Osteoblast (primary cell): ENCODE data around the gene SLC30A2. TPM values are rescaled to one million over a fixed set of nuclear protein-coding genes. Genes with fewer than 3 reads are reported as not detected.

ENCODE experiments used
- DNase-seq: peaks from one replicate; pipeline ENCODE4 v3.0.0; 2011; ENCODE audit warnings: low spot score, mixed read lengths; ENCODE audit not compliant: insufficient read length; ENCODE audit errors: missing footprints
- H2AFZ ChIP-seq: 2 replicates; pipeline ENCODE4 v1.6.0; 2011; ENCODE audit warnings: mild to moderate bottlenecking, low read length
- H3K27ac ChIP-seq: 2 replicates; pipeline ENCODE4 v1.5.1; 2011; ENCODE audit warnings: mild to moderate bottlenecking, low read depth, low read length, moderate library complexity
- H3K27me3 ChIP-seq: 2 replicates; pipeline ENCODE4 v1.6.0; 2012; ENCODE audit warnings: mild to moderate bottlenecking, control low read depth, inconsistent platforms, low read length, moderate library complexity; ENCODE audit not compliant: insufficient read depth
- H3K36me3 ChIP-seq: 2 replicates; pipeline ENCODE4 v1.5.1; 2011; ENCODE audit warnings: mild to moderate bottlenecking, low read length, control low read depth, moderate library complexity; ENCODE audit not compliant: insufficient read depth
- H3K4me1 ChIP-seq: 2 replicates; pipeline ENCODE4 v1.5.1; 2011; ENCODE audit warnings: mild to moderate bottlenecking, low read length, control low read depth, moderate library complexity; ENCODE audit not compliant: insufficient read depth
- H3K4me2 ChIP-seq: 2 replicates; pipeline ENCODE4 v1.6.0; 2011; ENCODE audit warnings: mild to moderate bottlenecking, low read length; ENCODE audit not compliant: insufficient read depth
- H3K4me3 ChIP-seq: fragments of 200-600 bp; sonication (generic); 3 replicates; pipeline ENCODE4 v1.5.1; 2012; ENCODE audit warnings: mild to moderate bottlenecking, low read length, inconsistent platforms; ENCODE audit not compliant: insufficient read depth
- H3K79me2 ChIP-seq: 2 replicates; pipeline ENCODE4 v1.6.0; 2012; ENCODE audit warnings: mild to moderate bottlenecking, low read length, control low read depth, inconsistent platforms; ENCODE audit not compliant: insufficient read depth
- H3K9me3 ChIP-seq: 2 replicates; pipeline ENCODE4 v1.5.1; 2011; ENCODE audit warnings: low read depth, low read length, control low read depth
- H4K20me1 ChIP-seq: 2 replicates; pipeline ENCODE4 v1.6.0; 2012; ENCODE audit warnings: mild to moderate bottlenecking, low read length, control low read depth; ENCODE audit not compliant: insufficient read depth
- CTCF ChIP-seq: IDR thresholded peaks from 2 replicates; pipeline ENCODE4 v1.5.1; 2011; ENCODE audit warnings: mild to moderate bottlenecking, low read depth, low read length, moderate library complexity; ENCODE audit errors: extremely low read depth
- total RNA-seq: library from RNA; depleted of rRNA; stranded (reverse); fragments of >200 nt; gene quantifications from 2 replicates; pipeline ENCODE4 v1.2.3, GENCODE V29; 2012

The SLC30A2 gene
- total RNA-seq, 1 donor = not detected

DNA sequence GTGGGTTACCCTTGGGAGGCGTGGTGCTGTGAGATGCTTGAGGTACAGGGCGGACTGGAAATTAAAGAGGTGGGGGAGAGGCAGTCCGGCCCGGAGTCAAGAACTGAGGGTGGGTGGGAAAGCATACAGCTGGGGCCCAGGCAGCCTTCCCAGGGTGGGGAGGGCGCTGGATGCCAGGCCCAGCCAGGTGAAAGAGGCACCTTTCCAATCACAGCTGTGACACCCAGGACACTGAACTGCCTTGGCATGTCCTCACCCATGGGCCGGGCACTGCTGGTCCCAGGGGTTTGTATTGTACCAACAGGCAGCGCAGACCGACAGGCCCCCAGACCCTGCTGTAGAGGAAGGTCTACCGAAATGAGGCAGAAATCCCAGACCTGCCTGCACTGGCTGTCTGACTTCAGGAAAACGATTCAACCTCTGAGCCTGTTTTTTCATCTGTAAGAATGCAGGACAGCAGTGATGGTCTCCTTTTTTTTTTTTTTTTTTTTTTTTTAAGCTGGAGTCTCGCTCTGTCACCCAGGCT is 9.1 kb downstream of the SLC30A2 start:
- Histone ChIP-seq H3K4me1 (peaks cover 23% of the 10 kb centered on the region), H3K9me3 (no peaks in the 10 kb centered on the region), H3K79me2 (no peaks in the 10 kb centered on the region), H3K27me3 (peaks cover 8% of the 10 kb centered on the region), H3K4me3 (no peak overlapping the region), H4K20me1 (no peaks in the 10 kb centered on the region), H2AFZ (no peak overlapping the region), H3K4me2 (peak overlapping the region; percentile 98), H3K27ac (no peak overlapping the region), H3K36me3 (no peaks in the 10 kb centered on the region)
- TF ChIP-seq CTCF = no peak
- peak; percentile 55 for DNase-seq

DNA sequence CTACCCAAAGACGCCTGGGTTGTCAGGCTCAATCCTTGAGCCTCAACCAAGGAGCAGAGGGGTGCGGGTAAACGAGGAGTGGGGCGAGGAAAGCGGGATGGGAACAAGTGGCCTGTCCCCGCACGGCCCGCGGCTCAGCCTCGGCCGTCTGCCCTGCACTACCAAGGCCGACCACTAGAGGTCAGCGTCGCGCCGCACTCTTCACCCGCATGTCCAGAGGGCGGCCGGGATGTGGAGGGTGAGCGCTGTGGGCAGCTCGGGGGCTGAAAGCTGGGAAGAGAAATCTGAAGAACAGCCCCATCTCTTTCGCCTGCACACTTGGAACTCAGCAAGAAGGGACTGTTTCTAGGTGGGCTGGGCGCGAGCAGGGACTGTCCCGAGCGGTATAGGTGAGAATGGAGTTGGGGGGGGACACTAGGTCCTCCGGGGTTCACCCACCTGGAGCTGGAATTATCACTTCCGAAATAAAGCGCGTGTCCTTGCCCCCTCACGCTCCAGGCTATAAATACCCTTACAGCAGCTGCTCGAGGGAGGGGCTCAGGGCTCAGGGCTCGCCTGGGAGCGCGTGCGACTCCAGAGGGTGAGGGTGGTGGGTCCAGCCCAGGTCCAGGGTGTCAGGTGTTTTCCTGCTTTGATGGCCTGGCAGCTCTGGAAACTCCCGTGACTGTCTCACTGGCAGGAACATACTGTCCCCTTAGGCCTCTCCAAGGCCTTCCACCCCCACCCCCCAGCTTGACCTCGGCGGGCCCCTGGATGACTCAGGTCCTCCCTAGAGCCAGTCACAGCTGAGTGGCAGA is 9.8 kb downstream of the SLC30A2 start:
- H3K27me3 ChIP-seq = peaks cover 2% of the 10 kb centered on the region
- peak overlapping the region; percentile 95 for H2AFZ ChIP-seq
- peak overlapping the region; percentile 89 for H3K4me3 ChIP-seq
- H3K27ac ChIP-seq = peak overlapping the region; percentile 70
- peak overlapping the region; percentile 98 for H3K4me2 ChIP-seq
- H3K79me2 ChIP-seq = no peaks in the 10 kb centered on the region
- peaks cover 29% of the 10 kb centered on the region for H3K4me1 ChIP-seq
- TF ChIP-seq CTCF = peak; percentile 87
- DNase-seq = peak; percentile 99
- H3K9me3 ChIP-seq = no peaks in the 10 kb centered on the region
- no peaks in the 10 kb centered on the region for H3K36me3 ChIP-seq
- no peaks in the 10 kb centered on the region for H4K20me1 ChIP-seq

DNA sequence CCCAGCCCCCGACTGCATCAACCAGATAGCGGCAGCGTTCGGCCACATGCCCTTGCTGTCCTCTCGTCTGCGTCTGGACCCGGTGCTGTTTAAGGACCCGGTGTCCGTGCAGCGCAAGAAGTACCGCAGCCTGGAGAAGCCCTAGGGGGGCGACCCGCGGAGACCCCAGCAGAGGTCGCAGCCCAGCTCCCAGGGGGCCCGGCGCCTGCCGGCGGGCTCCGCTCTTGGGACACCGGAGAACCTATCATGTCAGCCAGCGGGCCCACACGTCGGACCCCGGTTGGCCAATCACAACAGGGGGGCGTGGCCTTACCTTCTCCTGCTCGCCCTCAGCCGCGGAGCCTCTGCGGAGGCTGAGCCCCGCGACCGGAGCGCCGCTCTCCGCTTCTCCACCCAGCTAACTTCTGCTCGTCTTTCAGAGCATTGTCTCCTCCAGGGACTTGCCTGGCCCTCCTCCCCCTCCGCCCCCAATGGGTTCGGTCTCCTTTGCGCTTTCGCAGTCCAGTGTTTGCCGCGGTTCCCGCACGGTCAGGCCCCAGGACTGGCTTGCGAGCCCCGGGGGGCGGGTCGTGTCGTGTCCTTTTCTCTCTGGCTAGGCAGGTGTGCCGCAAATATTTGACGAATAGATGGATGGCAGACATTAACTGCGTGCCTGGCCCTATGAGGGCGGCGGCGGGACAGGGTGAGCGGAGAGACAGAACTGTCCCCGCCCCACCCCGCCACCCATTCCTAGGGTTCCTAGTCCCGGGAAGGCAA is 10.5 kb downstream of the SLC30A2 start:
- no peaks in the 10 kb centered on the region for H3K79me2 ChIP-seq
- H3K4me1 ChIP-seq = peaks cover 31% of the 10 kb centered on the region
- peak overlapping the region; percentile 89 for H3K4me3 ChIP-seq
- H3K36me3 ChIP-seq = no peaks in the 10 kb centered on the region
- DNase-seq = peak; percentile 99
- no peaks in the 10 kb centered on the region for H3K27me3 ChIP-seq
- no peak for TF ChIP-seq CTCF
- H3K27ac ChIP-seq = peak overlapping the region; percentile 70
- no peaks in the 10 kb centered on the region for H3K9me3 ChIP-seq
- peak overlapping the region; percentile 95 for H2AFZ ChIP-seq
- H3K4me2 ChIP-seq = peak overlapping the region; percentile 98
- no peaks in the 10 kb centered on the region for H4K20me1 ChIP-seq
